ENCODE data around the gene TMED4. TPM values are rescaled to one million over a fixed set of nuclear protein-coding genes. Genes with fewer than 3 reads are reported as not detected.

TMED4 gene
- total and polyA plus RNA-seq, 10 of the 15 experiments (the other 5 are each of a cell fraction or from before 2014, with no cell fraction given): 20.8 to 71.3 (median 51.0) TPM

GRCh38 chr7:44536090-44536489 is 45.9 kb downstream of the TMED4 start:
- H2AFZ ChIP-seq (ENCODE audit: control insufficient read depth, low read depth, low read length): no peak overlapping the region
- TF ChIP-seq TCF12 (IDR thresholded peaks at IDR 0.05; ENCODE audit: low read depth, low read length) (no peak), RUNX3 (IDR thresholded peaks at IDR 0.05; ENCODE audit: low read length) (no peak), POLR2AphosphoS5 (IDR thresholded peaks at IDR 0.05; ENCODE audit: low read length) (no peak), BACH1 (IDR thresholded peaks at IDR 0.05; ENCODE audit: borderline replicate concordance) (no peak), CBX5 (IDR thresholded peaks at IDR 0.05; ENCODE audit: low read depth) (no peak), TARDBP (IDR thresholded peaks at IDR 0.05; ENCODE audit: borderline replicate concordance) (no peak), ZBTB33 (IDR thresholded peaks at IDR 0.05) (no peak), STAT1 (conservative IDR thresholded peaks at IDR 0.05) (no peak), ZNF207 (IDR thresholded peaks at IDR 0.05; ENCODE audit: borderline replicate concordance) (no peak), SMC3 (IDR thresholded peaks at IDR 0.05; ENCODE audit: borderline replicate concordance, low read length) (no peak), RCOR1 (conservative IDR thresholded peaks at IDR 0.05; ENCODE audit: low read depth, low read length) (no peak), NR2C2 (IDR thresholded peaks at IDR 0.05; ENCODE audit: borderline replicate concordance, control insufficient read depth, insufficient read length, low read depth) (no peak), YY1 (IDR thresholded peaks at IDR 0.05; ENCODE audit: low read depth, low read length) (no peak), NRF1 (conservative IDR thresholded peaks at IDR 0.05; ENCODE audit: low read depth, low read length) (no peak), ZNF687 (IDR thresholded peaks at IDR 0.05) (no peak), ZSCAN29 (IDR thresholded peaks at IDR 0.05) (no peak)
- TF ChIP-seq, protein P1, sequence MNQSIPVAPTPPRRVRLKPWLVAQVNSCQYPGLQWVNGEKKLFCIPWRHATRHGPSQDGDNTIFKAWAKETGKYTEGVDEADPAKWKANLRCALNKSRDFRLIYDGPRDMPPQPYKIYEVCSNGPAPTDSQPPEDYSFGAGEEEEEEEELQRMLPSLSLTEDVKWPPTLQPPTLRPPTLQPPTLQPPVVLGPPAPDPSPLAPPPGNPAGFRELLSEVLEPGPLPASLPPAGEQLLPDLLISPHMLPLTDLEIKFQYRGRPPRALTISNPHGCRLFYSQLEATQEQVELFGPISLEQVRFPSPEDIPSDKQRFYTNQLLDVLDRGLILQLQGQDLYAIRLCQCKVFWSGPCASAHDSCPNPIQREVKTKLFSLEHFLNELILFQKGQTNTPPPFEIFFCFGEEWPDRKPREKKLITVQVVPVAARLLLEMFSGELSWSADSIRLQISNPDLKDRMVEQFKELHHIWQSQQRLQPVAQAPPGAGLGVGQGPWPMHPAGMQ (IDR thresholded peaks at IDR 0.05; ENCODE audit: borderline replicate concordance): no peak
- TF ChIP-seq, protein P2, sequence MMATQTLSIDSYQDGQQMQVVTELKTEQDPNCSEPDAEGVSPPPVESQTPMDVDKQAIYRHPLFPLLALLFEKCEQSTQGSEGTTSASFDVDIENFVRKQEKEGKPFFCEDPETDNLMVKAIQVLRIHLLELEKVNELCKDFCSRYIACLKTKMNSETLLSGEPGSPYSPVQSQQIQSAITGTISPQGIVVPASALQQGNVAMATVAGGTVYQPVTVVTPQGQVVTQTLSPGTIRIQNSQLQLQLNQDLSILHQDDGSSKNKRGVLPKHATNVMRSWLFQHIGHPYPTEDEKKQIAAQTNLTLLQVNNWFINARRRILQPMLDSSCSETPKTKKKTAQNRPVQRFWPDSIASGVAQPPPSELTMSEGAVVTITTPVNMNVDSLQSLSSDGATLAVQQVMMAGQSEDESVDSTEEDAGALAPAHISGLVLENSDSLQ (IDR thresholded peaks at IDR 0.05): no peak

More at GRCh38 chr7:44536090-44536489, 45.9 kb downstream of the TMED4 start:
- ChIA-PET RAD21 (ENCODE audit: unreplicated experiment) (interaction anchor here (1.0 kb wide), 1 partner anchor 29 kb away, joined by 4 read pairs; no protein-coding TSS in a partner anchor), SMC1A (ENCODE audit: uncharacterized antibody, unreplicated experiment) (interaction anchor here (1.0 kb wide), 1 partner anchor 12 kb away, joined by 3 read pairs; no protein-coding TSS in a partner anchor), CTCF (interaction anchor here (0.6 to 4.5 kb wide), 4 partner anchors 8 to 76 kb away, joined by 3 to 28 read pairs (median 8); no protein-coding TSS in a partner anchor), POLR2A (no interaction called here)
- no peak overlapping the region for H3K4me2 ChIP-seq (ENCODE audit: control insufficient read depth, insufficient read depth)
- no peaks in the 10 kb centered on the region for H3K36me3 ChIP-seq (ENCODE audit: control insufficient read depth in 2 of 2, insufficient read depth in 2 of 2, low read length in 1 of 2)
- H3K79me2 ChIP-seq (ENCODE audit: control insufficient read depth, insufficient read depth, low read length): no peaks in the 10 kb centered on the region
- no TSS peak for BruUV-seq (replicated peaks)
- 55% methylated on average over 10 of the region's 10 CpGs for WGBS (ENCODE audit: insufficient coverage, insufficient replicate concordance, low lambda C conversion rate, missing lambda C conversion rate)
- ATAC-seq: no peak
- H4K20me1 ChIP-seq (ENCODE audit: control insufficient read depth, insufficient read depth): no peaks in the 10 kb centered on the region
- H3K27me3 ChIP-seq (replicated peaks in 1 of 2; ENCODE audit: control insufficient read depth in 2 of 2, insufficient read depth in 2 of 2, low read length in 1 of 2): no peaks in the 10 kb centered on the region
- no peaks in the 10 kb centered on the region for H3K9me3 ChIP-seq (replicated peaks; ENCODE audit: control insufficient read depth, insufficient read depth, low read length)
- intact Hi-C loops (cut with micrococcal nuclease; ENCODE audit: unreplicated experiment) (no loop called here), in situ Hi-C loops (cut with MboI) (no loop called here)
- FAIRE-seq: no peak
- no peaks in the 10 kb centered on the region for H3K4me1 ChIP-seq (ENCODE audit: control insufficient read depth, insufficient read depth, low read length)
- no peak overlapping the region for H3K9ac ChIP-seq (ENCODE audit: control insufficient read depth, insufficient read depth, low read length)
- H3K4me3 ChIP-seq: no peak overlapping the region
- no peak for DNase-seq (ENCODE audit: low read depth, low spot score)
- H3K27ac ChIP-seq (ENCODE audit: control insufficient read depth, insufficient read depth): no peak overlapping the region
